Fibroblast of the aortic adventitia (primary cell): ENCODE measurements around the gene MIEF1. TPM values are rescaled to one million over a fixed set of nuclear protein-coding genes. Genes with fewer than 3 reads are reported as not detected.

Experiments
- DNase-seq: peaks from one replicate; pipeline ENCODE4 v3.0.0-alpha.2; 2010; ENCODE audit warnings: low read depth
- H3K4me3 ChIP-seq: 2 replicates; pipeline ENCODE4 v1.5.1; 2011; ENCODE audit warnings: low read depth, mild to moderate bottlenecking, control low read depth, low read length, moderate library complexity
- total RNA-seq: library from RNA; depleted of rRNA; stranded (reverse); fragments of >200 nt; gene quantifications from 2 replicates; pipeline ENCODE4 v1.2.3, GENCODE V29; 2012; ENCODE audit warnings: low replicate concordance
- TF ChIP-seq, protein P1 (sequence below): IDR thresholded peaks from 2 replicates; pipeline ENCODE4 v1.5.1; 2011; ENCODE audit warnings: mild to moderate bottlenecking, low read length, control low read depth, inconsistent platforms; ENCODE audit not compliant: insufficient read depth

The MIEF1 gene
- total RNA-seq, 1 donor = 27.7 TPM

DNA sequence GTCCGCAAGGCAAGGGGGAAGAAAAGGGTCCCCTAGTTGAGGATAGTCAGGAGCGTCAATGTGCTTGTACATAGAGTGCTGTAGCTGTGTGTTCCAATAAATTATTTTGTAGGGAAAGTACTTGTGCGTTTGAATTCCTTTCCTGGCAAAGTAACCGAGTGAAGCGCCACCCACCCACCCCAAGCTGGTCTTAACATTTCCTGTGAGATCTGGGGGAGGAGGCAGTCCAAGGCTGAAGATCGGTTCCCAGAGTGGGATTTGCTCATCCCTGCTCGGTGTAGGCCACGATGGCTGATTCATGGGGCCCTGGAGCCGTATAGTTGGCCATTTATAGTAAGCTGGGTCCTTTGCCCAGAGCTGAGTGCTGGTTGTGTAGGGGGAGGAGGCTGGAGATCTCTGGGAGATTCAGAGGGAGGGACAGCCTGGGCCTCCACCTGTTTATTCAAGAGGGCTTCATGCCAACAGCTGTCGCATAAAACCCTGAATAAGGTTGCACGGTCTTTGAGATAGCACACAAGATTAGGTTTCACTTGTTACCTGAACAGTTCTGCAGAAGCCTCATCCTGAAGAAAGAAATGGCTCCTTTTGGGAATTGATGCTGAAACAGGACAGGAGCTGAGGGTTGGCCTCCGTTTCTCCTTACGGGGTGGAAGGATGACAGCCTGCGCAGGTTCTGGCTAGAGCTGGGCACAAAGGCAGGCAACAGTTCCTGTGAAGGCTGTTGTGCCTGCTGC is 20.6 kb downstream of the MIEF1 start:
- H3K4me3 ChIP-seq = peak overlapping the region; percentile 90
- TF ChIP-seq, protein P1, sequence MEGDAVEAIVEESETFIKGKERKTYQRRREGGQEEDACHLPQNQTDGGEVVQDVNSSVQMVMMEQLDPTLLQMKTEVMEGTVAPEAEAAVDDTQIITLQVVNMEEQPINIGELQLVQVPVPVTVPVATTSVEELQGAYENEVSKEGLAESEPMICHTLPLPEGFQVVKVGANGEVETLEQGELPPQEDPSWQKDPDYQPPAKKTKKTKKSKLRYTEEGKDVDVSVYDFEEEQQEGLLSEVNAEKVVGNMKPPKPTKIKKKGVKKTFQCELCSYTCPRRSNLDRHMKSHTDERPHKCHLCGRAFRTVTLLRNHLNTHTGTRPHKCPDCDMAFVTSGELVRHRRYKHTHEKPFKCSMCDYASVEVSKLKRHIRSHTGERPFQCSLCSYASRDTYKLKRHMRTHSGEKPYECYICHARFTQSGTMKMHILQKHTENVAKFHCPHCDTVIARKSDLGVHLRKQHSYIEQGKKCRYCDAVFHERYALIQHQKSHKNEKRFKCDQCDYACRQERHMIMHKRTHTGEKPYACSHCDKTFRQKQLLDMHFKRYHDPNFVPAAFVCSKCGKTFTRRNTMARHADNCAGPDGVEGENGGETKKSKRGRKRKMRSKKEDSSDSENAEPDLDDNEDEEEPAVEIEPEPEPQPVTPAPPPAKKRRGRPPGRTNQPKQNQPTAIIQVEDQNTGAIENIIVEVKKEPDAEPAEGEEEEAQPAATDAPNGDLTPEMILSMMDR = no peak
- peak; percentile 73 for DNase-seq

DNA sequence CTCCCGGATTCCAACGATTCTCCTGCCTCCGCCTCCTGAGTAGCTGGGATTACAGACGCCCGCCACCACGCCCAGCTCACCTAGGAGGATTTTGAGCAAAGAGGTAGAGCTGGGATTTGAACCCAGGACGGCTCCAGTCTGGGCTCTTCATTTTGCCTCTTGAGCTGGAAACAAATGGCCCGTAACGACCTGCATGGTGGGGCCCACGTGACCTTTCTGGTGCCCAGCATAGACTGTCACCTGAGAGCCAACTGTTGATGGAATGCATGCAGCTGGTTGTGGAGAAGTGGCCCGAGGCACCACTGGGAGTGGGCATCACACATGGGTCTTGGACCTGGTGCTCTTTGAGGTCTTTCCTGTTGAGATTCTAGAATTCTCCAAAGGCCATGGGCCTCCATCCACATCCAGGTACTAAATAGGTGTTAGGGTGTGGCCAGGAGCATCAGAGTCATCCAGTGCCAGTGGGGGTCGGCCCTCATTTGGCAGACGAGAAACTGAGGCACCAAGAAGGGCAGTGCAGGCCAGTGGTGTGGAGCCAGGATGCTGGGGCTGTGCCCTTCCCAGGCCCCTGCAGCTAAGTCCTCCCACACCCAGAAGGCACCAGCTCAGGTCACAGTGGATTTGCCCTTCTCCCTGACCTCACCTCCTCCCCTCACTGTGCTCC is 22.1 kb downstream of the MIEF1 start:
- H3K4me3 ChIP-seq = no peak overlapping the region
- TF ChIP-seq, protein P1 = no peak
- no peak for DNase-seq

DNA sequence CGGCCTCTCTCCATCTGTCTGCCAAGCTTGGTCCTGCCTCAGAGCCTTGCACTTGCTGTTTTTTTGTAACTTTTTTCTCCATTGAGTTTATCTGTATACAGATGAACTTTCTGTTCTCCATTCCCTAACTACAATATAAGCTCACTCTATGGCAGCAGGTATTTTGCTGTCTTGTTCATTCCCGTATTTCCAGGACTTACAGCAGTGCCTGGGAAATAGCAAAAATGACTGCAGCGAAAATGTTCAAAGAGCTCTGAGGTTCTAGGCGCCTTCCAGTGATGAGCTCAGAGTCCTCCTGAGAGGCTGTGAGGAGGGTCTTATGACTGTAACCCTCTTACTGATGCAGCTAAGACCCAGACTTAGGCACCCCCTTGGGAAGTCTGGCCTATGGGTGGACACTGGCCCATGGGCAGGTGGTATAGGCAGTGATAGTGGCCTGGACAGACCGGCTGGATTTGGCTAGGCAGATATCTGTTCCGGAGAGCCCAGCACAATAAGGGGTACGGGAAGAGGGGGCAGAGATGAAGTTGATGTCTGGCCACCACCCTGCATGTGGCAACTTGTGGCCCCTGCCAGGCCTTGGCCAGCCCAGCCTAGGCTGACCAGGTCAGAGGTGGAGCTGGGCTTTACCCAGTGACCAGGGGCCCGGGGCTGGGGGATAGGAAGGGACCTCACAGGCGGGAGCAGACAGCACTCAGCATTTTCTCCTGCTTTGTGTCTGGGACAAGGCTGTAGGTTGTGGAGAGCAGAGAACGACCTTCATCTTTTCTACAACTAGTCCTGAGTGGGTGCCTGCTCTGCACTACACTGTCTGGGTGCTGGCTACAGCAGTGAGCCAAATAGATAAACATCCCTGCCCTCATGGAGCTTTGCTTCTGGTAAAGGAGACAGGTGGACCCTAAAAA is 22.9 kb downstream of the MIEF1 start:
- H3K4me3 ChIP-seq = no peak overlapping the region
- TF ChIP-seq, protein P1 = no peak
- DNase-seq = no peak

DNA sequence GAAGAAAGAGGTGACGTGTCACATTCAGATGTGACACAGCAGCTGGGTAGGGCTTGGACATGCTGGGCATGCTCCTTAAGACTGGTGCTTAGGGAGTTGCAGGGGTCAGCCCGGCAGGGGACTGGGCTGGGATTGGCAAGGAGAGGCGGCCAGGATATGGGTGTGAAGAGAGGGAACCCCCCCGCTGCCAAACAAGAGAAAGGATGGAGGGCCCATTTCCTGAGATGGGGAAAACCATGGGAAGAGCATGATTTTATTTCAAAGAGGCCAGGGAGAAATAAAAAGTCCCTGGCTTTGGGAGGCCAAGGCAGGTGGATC is 23.5 kb downstream of the MIEF1 start:
- TF ChIP-seq, protein P1 = no peak
- H3K4me3 ChIP-seq = no peak overlapping the region
- no peak for DNase-seq

DNA sequence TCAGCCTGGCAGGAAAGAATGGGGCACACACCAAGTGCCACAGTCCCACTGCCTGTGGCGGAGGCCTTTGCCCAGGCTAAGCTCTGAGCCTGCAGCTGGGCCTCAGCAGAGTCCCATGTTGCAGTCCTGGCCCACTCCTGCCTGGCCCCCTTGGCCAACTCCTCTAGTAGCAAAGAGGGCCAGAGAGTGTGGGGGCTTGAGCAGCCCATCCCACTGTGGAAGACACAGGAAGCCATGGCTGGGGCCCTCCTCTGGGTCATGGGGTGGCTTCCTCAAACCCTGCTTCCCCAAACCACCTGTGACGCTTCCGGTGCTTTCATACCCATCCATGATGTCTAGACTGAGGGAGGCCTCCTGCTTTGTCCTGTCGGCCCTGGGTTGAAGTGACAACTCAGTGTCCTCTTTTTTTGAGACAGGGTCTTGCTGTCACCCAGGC is 24.7 kb downstream of the MIEF1 start:
- TF ChIP-seq, protein P1 = no peak
- H3K4me3 ChIP-seq = no peak overlapping the region
- DNase-seq = no peak

DNA sequence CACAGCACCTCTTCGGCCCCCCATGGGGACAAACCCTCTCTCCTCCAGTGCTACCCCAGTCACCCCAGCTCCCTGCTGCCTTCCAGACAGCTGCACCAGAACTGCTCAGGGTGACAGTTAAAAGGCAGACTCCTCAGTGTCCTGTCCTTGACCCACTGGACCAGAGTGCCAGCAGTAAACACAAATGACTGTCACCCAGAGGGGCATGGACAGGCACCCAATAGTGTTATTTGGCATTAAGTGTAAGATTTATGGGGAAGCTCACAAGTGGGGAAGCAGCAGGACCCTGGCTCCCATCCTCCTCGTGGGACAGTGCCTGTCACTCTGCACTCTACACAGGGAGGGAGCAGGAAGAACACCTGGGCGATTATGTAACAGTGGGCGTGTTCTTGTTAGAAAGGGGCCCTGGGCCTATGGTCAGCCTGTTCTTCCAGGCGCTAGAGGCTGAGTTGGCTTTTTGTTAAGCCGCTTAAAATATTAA is 25.4 kb downstream of the MIEF1 start:
- no peak for DNase-seq
- no peak overlapping the region for H3K4me3 ChIP-seq
- TF ChIP-seq, protein P1 = no peak
